Measurements from ENCODE around the gene MCL1.

Gene MCL1

GRCh38 chr1:150564051-150564991 lies 15.1 kb downstream of the MCL1 start:
- TF ChIP-seq CTCF (IDR thresholded peaks at IDR 0.05; ENCODE audit: insufficient read depth, low read depth, low read length, missing control alignments), result no peak
- peak overlapping the region; percentile 83 for H3K4me3 ChIP-seq (ENCODE audit: low read depth, low read length)
- DNase-seq (ENCODE audit: low read depth), result peak; percentile 52

GRCh38 chr1:150563340-150564038 lies 15.9 kb downstream of the MCL1 start:
- H3K4me3 ChIP-seq (ENCODE audit: low read depth, low read length), result peak overlapping the region; percentile 83
- DNase-seq (ENCODE audit: low read depth), result peak; percentile 91
- TF ChIP-seq CTCF (IDR thresholded peaks at IDR 0.05; ENCODE audit: insufficient read depth, low read depth, low read length, missing control alignments), result peak; percentile 4

GRCh38 chr1:150562446-150563339 lies 16.7 kb downstream of the MCL1 start:
- peak overlapping the region; percentile 83 for H3K4me3 ChIP-seq (ENCODE audit: low read depth, low read length)
- TF ChIP-seq CTCF (IDR thresholded peaks at IDR 0.05; ENCODE audit: insufficient read depth, low read depth, low read length, missing control alignments), result no peak
- DNase-seq (ENCODE audit: low read depth), result peak; percentile 99

GRCh38 chr1:150561974-150562445 lies 17.4 kb downstream of the MCL1 start:
- peak; percentile 97 for DNase-seq (ENCODE audit: low read depth)
- H3K4me3 ChIP-seq (ENCODE audit: low read depth, low read length), result peak overlapping the region; percentile 83
- no peak for TF ChIP-seq CTCF (IDR thresholded peaks at IDR 0.05; ENCODE audit: insufficient read depth, low read depth, low read length, missing control alignments)

- TF ChIP-seq CTCF (IDR thresholded peaks at IDR 0.05; ENCODE audit: insufficient read depth, low read depth, low read length, missing control alignments), result no peak
- peak overlapping the region; percentile 83 for H3K4me3 ChIP-seq (ENCODE audit: low read depth, low read length)
- DNase-seq (ENCODE audit: low read depth), result peak; percentile 85
Observed at GRCh38 chr1:150561254-150561973, 18.0 kb downstream of the MCL1 start.
